ENCODE data around the gene AHNAK.
"Not testable (repeated sequence)": the region's sequence is repeated elsewhere in the genome, so short reads cannot be mapped to it uniquely, and the experiment has no call there.

AHNAK gene

DNA sequence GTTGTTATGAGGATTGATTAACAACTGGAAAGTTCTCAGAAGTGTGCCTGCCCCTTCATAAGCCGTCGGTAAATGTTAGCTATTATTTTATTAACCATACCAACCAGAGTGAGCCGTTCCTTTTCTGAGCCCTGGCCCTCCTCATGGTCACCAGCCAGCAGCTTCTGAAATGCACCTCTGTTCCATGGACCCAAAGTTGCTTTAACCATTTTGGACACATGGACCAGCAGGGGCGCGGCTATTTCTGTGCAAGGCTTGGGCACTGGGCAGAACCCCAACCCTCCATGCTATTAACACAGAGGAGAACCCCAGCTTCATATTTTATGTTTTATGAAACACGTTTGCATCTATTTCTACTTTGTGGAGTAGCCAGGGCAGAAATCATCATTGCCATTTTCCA is 146.3 kb downstream of the AHNAK start:
- DNase-seq: no peak

- no peak for DNase-seq
Observed at GRCh38 chr11:62399878-62400266, 146.7 kb downstream of the AHNAK start.

- DNase-seq: no peak
Observed at GRCh38 chr11:62399172-62399877, 147.3 kb downstream of the AHNAK start.

GRCh38 chr11:62398011-62398994 is 148.3 kb downstream of the AHNAK start:
- no peak for DNase-seq

GRCh38 chr11:62395885-62396551 is 150.6 kb downstream of the AHNAK start:
- DNase-seq: no peak

GRCh38 chr11:62394825-62395538 is 151.6 kb downstream of the AHNAK start:
- DNase-seq: peak; percentile 87

DNA sequence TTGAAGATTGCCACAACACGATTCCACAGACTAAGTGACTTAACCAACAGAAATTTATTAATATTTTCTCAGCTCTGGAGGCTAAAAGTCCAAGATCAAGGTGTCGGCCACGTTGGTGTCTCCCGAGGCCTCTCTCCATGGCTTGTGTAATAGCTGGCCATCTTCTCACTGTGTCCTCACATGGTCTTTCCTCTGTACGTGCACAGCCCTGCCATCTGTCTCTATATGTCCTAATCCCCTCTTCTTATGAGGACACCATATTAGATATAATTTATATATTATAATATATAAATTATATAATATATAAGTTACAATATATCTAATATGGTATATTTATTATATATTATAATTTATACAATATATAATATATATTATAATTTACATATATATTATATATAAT is 152.9 kb downstream of the AHNAK start:
- DNase-seq: no peak

DNA sequence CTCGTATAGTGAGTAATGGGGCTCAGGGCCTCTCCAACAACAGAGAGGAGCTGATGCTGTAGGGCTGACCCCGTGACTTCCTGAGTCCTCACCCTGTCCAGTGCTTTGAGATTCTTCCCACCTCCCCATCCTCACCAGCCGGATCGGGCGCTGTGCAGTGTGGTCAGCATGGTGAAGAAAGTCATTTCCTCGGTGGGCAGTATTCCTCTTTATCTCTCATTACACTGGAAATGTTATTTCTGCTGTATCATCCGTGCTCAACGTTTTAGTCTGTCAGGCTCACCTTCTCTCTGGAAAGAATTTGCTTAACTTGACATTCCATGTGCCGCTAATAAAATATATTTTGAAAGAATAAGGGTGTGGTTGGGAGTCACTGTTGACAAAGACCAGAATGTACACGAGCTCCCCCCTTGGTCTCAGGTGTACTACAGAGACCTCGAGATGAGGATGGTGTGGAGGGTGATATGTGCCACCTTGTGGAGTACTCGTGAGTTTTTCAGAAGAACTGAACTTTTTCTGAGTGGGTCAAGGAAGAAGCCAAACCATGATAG is 153.5 kb downstream of the AHNAK start:
- DNase-seq: no peak

- DNase-seq: no peak
Observed at GRCh38 chr11:62392506-62392905, 154.1 kb downstream of the AHNAK start.

- no peak for DNase-seq
Observed at GRCh38 chr11:62391642-62392425, 154.8 kb downstream of the AHNAK start.

GRCh38 chr11:62390722-62391121 is 155.9 kb downstream of the AHNAK start:
- DNase-seq: no peak

GRCh38 chr11:62390237-62390636 is 156.4 kb downstream of the AHNAK start:
- DNase-seq: no peak

DNA sequence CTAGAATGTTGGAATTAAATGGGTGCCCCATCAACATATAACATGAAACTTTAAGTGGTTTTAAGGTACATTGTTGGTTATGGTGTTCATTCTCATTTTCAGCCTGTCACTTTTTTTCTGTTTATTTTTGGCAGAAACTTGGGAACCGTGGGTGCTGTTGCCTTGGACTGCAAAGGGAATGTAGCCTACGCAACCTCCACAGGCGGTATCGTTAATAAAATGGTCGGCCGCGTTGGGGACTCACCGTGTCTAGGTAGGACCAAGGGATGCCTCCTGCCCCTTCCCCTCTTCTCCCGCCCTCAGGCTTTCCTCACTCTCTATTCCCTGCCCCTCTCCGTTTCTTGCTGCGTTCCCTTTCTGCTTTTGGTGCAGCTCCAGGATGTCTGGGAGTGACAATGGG is 157.6 kb downstream of the AHNAK start:
- DNase-seq: no peak

GRCh38 chr11:62387381-62387780 is 159.2 kb downstream of the AHNAK start:
- no peak for DNase-seq

GRCh38 chr11:62386083-62386482 is 160.5 kb downstream of the AHNAK start:
- DNase-seq: not testable (repeated sequence)

DNA sequence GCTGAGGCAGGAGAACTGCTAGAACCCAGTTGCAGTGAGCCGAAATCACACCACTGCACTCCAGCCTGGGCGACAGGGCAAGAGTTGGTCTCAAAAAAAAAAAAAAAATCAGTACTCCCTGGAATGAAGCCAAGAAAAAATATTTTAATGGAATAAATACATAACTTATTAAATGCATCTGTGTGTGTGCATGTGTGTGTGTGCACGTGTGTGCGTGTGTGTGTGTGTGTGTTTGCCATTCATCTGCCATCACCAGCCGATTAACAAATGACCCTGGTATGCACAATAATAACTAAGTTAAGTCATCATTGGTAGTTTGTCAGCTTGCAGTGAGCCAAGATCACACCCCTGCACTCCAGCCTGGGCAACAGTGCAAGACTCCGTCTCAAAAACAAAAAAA is 162.8 kb downstream of the AHNAK start:
- DNase-seq: no peak
